ENCODE data around the gene HGFAC. TPM values are rescaled to one million over a fixed set of nuclear protein-coding genes. Genes with fewer than 3 reads are reported as not detected.

HGFAC gene
- 0.19 TPM for total RNA-seq
- polyA plus RNA-seq: 1.2 TPM
- long read RNA-seq, donor 1: 0 reads
- long read RNA-seq, donor 2: 0 reads
- long read RNA-seq, donor 3: 0 reads
- long read RNA-seq, donor 4: 0 reads
- long read RNA-seq, donor 5: 0 reads
- long read RNA-seq, donor 6: 0 reads
- long read RNA-seq, donor 7: 0 reads
- long read RNA-seq, donor 8: 0 reads
- long read RNA-seq, donor 9: 0 reads
- long read RNA-seq, donor 10: 0 reads

GRCh38 chr4:3441501-3442459 is at the start of gene HGFAC:
Gene HGFAC, plus strand, starts transcription at chr4:3441968. Its CDS starts 34 bp downstream, at chr4:3442002.
- Histone ChIP-seq H3K27me3 (ENCODE audit: control insufficient read depth in 2 of 2, insufficient read depth in 1 of 2, low read length in 1 of 2) (no peaks in the 10 kb centered on the region), H3K4me3 (ENCODE audit: low read length in 2 of 2) (no peak within 1 kb of the TSS), H3K36me3 (ENCODE audit: control insufficient read depth in 2 of 2, insufficient read depth in 2 of 2, low read length in 1 of 2) (no peaks in the 10 kb centered on the region), H3K9me3 (ENCODE audit: control insufficient read depth in 2 of 2, insufficient read depth in 1 of 2, low read length in 1 of 2) (no peaks in the 10 kb centered on the region), H3K27ac (ENCODE audit: low read depth in 1 of 2, low read length in 1 of 2) (no peak within 1 kb of the TSS), H3K4me1 (ENCODE audit: control insufficient read depth in 2 of 2, insufficient read depth in 2 of 2, low read length in 2 of 2) (peaks cover 0 to 2% of the 10 kb centered on the region in 2 donors)
- WGBS: 94% methylated on average over 27 of the region's 27 CpGs
- DNase-seq (ENCODE audit: low read depth in 6 of 9, low spot score in 9 of 9): no peak

- 92% methylated on average over 4 of the region's 4 CpGs for WGBS
Observed at GRCh38 chr4:3392321-3392720, 49.4 kb upstream of the HGFAC start.

GRCh38 chr4:3393171-3393570 is 48.6 kb upstream of the HGFAC start:
- peaks cover 4 to 12% of the 10 kb centered on the region in 2 donors for H3K4me1 ChIP-seq (ENCODE audit: control insufficient read depth in 2 of 2, insufficient read depth in 2 of 2, low read length in 2 of 2)
- H3K9me3 ChIP-seq (ENCODE audit: control insufficient read depth in 2 of 2, insufficient read depth in 1 of 2, low read length in 1 of 2): no peaks in the 10 kb centered on the region
- DNase-seq (ENCODE audit: low read depth in 6 of 9, low spot score in 9 of 9): no peak
- H3K36me3 ChIP-seq (ENCODE audit: control insufficient read depth in 2 of 2, insufficient read depth in 2 of 2, low read length in 1 of 2): no peaks in the 10 kb centered on the region
- peaks cover 2 to 23% of the 10 kb centered on the region in 2 donors for H3K27me3 ChIP-seq (ENCODE audit: control insufficient read depth in 2 of 2, insufficient read depth in 1 of 2, low read length in 1 of 2)
- no peak overlapping the region for H3K4me3 ChIP-seq (ENCODE audit: low read length in 2 of 2)
- H3K27ac ChIP-seq (ENCODE audit: low read depth in 1 of 2, low read length in 1 of 2): no peak overlapping the region
- WGBS: 91% methylated on average over 8 of the region's 8 CpGs

More at GRCh38 chr4:3392321-3392720, 49.4 kb upstream of the HGFAC start:
- no peak overlapping the region for H3K4me3 ChIP-seq (ENCODE audit: low read length in 2 of 2)
- H3K36me3 ChIP-seq (ENCODE audit: control insufficient read depth in 2 of 2, insufficient read depth in 2 of 2, low read length in 1 of 2): no peaks in the 10 kb centered on the region
- peaks cover 2 to 29% of the 10 kb centered on the region in 2 donors for H3K27me3 ChIP-seq (ENCODE audit: control insufficient read depth in 2 of 2, insufficient read depth in 1 of 2, low read length in 1 of 2)
- no peaks in the 10 kb centered on the region for H3K9me3 ChIP-seq (ENCODE audit: control insufficient read depth in 2 of 2, insufficient read depth in 1 of 2, low read length in 1 of 2)
- H3K4me1 ChIP-seq (ENCODE audit: control insufficient read depth in 2 of 2, insufficient read depth in 2 of 2, low read length in 2 of 2): peaks cover 4 to 12% of the 10 kb centered on the region in 2 donors
- no peak for DNase-seq (ENCODE audit: low read depth in 6 of 9, low spot score in 9 of 9)
- no peak overlapping the region for H3K27ac ChIP-seq (ENCODE audit: low read depth in 1 of 2, low read length in 1 of 2)

- no peak for DNase-seq (ENCODE audit: low read depth in 6 of 9, low spot score in 9 of 9)
- Histone ChIP-seq H3K4me3 (ENCODE audit: low read length in 2 of 2) (no peak overlapping the region), H3K4me1 (ENCODE audit: control insufficient read depth in 2 of 2, insufficient read depth in 2 of 2, low read length in 2 of 2) (no peaks in the 10 kb centered on the region), H3K36me3 (ENCODE audit: control insufficient read depth in 2 of 2, insufficient read depth in 2 of 2, low read length in 1 of 2) (no peaks in the 10 kb centered on the region), H3K27me3 (ENCODE audit: control insufficient read depth in 2 of 2, insufficient read depth in 1 of 2, low read length in 1 of 2) (no peaks in the 10 kb centered on the region), H3K27ac (ENCODE audit: low read depth in 1 of 2, low read length in 1 of 2) (no peak overlapping the region), H3K9me3 (ENCODE audit: control insufficient read depth in 2 of 2, insufficient read depth in 1 of 2, low read length in 1 of 2) (no peaks in the 10 kb centered on the region)
- 97% methylated on average over 2 of the region's 2 CpGs for WGBS
Observed at GRCh38 chr4:3396600-3396999, 45.2 kb upstream of the HGFAC start.

- Histone ChIP-seq H3K4me3 (ENCODE audit: low read length in 2 of 2) (no peak overlapping the region), H3K27me3 (ENCODE audit: control insufficient read depth in 2 of 2, insufficient read depth in 1 of 2, low read length in 1 of 2) (no peaks in the 10 kb centered on the region), H3K9me3 (ENCODE audit: control insufficient read depth in 2 of 2, insufficient read depth in 1 of 2, low read length in 1 of 2) (no peaks in the 10 kb centered on the region), H3K36me3 (ENCODE audit: control insufficient read depth in 2 of 2, insufficient read depth in 2 of 2, low read length in 1 of 2) (no peaks in the 10 kb centered on the region), H3K4me1 (ENCODE audit: control insufficient read depth in 2 of 2, insufficient read depth in 2 of 2, low read length in 2 of 2) (no peaks in the 10 kb centered on the region), H3K27ac (ENCODE audit: low read depth in 1 of 2, low read length in 1 of 2) (no peak overlapping the region)
- WGBS: 97% methylated on average over 11 of the region's 11 CpGs
- no peak for DNase-seq (ENCODE audit: low read depth in 6 of 9, low spot score in 9 of 9)
Observed at GRCh38 chr4:3397128-3397527, 44.6 kb upstream of the HGFAC start.

GRCh38 chr4:3399277-3400194 is 42.2 kb upstream of the HGFAC start:
- H3K36me3 ChIP-seq (ENCODE audit: control insufficient read depth in 2 of 2, insufficient read depth in 2 of 2, low read length in 1 of 2): no peaks in the 10 kb centered on the region
- DNase-seq (ENCODE audit: low read depth in 6 of 9, low spot score in 9 of 9): peak in 1 of 9 donors; percentile 26
- no peaks in the 10 kb centered on the region for H3K27me3 ChIP-seq (ENCODE audit: control insufficient read depth in 2 of 2, insufficient read depth in 1 of 2, low read length in 1 of 2)
- peaks cover 2 to 11% of the 10 kb centered on the region in 2 donors for H3K9me3 ChIP-seq (ENCODE audit: control insufficient read depth in 2 of 2, insufficient read depth in 1 of 2, low read length in 1 of 2)
- no peaks in the 10 kb centered on the region for H3K4me1 ChIP-seq (ENCODE audit: control insufficient read depth in 2 of 2, insufficient read depth in 2 of 2, low read length in 2 of 2)
- no peak overlapping the region for H3K4me3 ChIP-seq (ENCODE audit: low read length in 2 of 2)
- 90% methylated on average over 5 of the region's 5 CpGs for WGBS
- H3K27ac ChIP-seq (ENCODE audit: low read depth in 1 of 2, low read length in 1 of 2): no peak overlapping the region

- Histone ChIP-seq H3K36me3 (ENCODE audit: control insufficient read depth in 2 of 2, insufficient read depth in 2 of 2, low read length in 1 of 2) (no peaks in the 10 kb centered on the region), H3K9me3 (ENCODE audit: control insufficient read depth in 2 of 2, insufficient read depth in 1 of 2, low read length in 1 of 2) (peaks cover 3 to 13% of the 10 kb centered on the region in 2 donors), H3K27ac (ENCODE audit: low read depth in 1 of 2, low read length in 1 of 2) (no peak overlapping the region), H3K4me3 (ENCODE audit: low read length in 2 of 2) (no peak overlapping the region), H3K4me1 (ENCODE audit: control insufficient read depth in 2 of 2, insufficient read depth in 2 of 2, low read length in 2 of 2) (no peaks in the 10 kb centered on the region), H3K27me3 (ENCODE audit: control insufficient read depth in 2 of 2, insufficient read depth in 1 of 2, low read length in 1 of 2) (no peaks in the 10 kb centered on the region)
- DNase-seq (ENCODE audit: low read depth in 6 of 9, low spot score in 9 of 9): no peak
- 98% methylated on average over 22 of the region's 22 CpGs for WGBS
Observed at GRCh38 chr4:3401436-3402171, 40.2 kb upstream of the HGFAC start.

GRCh38 chr4:3402491-3403347 is 39.0 kb upstream of the HGFAC start:
- Histone ChIP-seq H3K9me3 (ENCODE audit: control insufficient read depth in 2 of 2, insufficient read depth in 1 of 2, low read length in 1 of 2) (peaks cover 3 to 13% of the 10 kb centered on the region in 2 donors), H3K4me3 (ENCODE audit: low read length in 2 of 2) (no peak overlapping the region), H3K27me3 (ENCODE audit: control insufficient read depth in 2 of 2, insufficient read depth in 1 of 2, low read length in 1 of 2) (no peaks in the 10 kb centered on the region), H3K36me3 (ENCODE audit: control insufficient read depth in 2 of 2, insufficient read depth in 2 of 2, low read length in 1 of 2) (no peaks in the 10 kb centered on the region), H3K4me1 (ENCODE audit: control insufficient read depth in 2 of 2, insufficient read depth in 2 of 2, low read length in 2 of 2) (no peaks in the 10 kb centered on the region), H3K27ac (ENCODE audit: low read depth in 1 of 2, low read length in 1 of 2) (no peak overlapping the region)
- no peak for DNase-seq (ENCODE audit: low read depth in 6 of 9, low spot score in 9 of 9)
- 86% methylated on average over 15 of the region's 15 CpGs for WGBS
